ENCODE results near the gene SP2.

SP2 gene

GRCh38 chr17:47906443-47906842, 10.4 kb downstream of the SP2 start:
- no peaks in the 10 kb centered on the region for H3K27me3 ChIP-seq (ENCODE audit: control insufficient read depth in 3 of 3, insufficient read depth in 3 of 3, low read depth in 1 of 3, low read length in 3 of 3)
- no peak overlapping the region for H3K9ac ChIP-seq (ENCODE audit: low read depth, low read length, poor library complexity)
- DNase-seq (ENCODE audit: low spot score): no peak
- H3K4me3 ChIP-seq (ENCODE audit: low read length in 2 of 2): no peak overlapping the region
- H3K4me1 ChIP-seq (ENCODE audit: control insufficient read depth in 2 of 2, insufficient read depth in 1 of 2, low read depth in 1 of 2, low read length in 2 of 2): peaks cover 10 to 14% of the 10 kb centered on the region in 2 donors
- no peak overlapping the region for H4K8ac ChIP-seq (ENCODE audit: low read depth, low read length)
- H3K23ac ChIP-seq (ENCODE audit: low read depth, low read length, poor library complexity): no peak overlapping the region
- H2BK120ac ChIP-seq (ENCODE audit: low read depth, low read length): no peak overlapping the region
- H3K18ac ChIP-seq (ENCODE audit: low read length): no peak overlapping the region
- H2BK5ac ChIP-seq (ENCODE audit: low read length): no peak overlapping the region
- peaks cover 0 to 2% of the 10 kb centered on the region in 2 donors for H3K9me3 ChIP-seq (replicated peaks in 1 of 2; ENCODE audit: control insufficient read depth in 2 of 2, insufficient read depth in 1 of 2, low read depth in 1 of 2, low read length in 2 of 2)
- WGBS, 2 donors (ENCODE audit: extremely low coverage in 2 of 2, insufficient read length in 2 of 2, insufficient replicate concordance in 1 of 2): no CpG with 5 or more reads among the region's 3 CpGs
- no peak overlapping the region for H2BK12ac ChIP-seq (ENCODE audit: low read length)
- H3K36me3 ChIP-seq (replicated peaks in 1 of 2; ENCODE audit: control insufficient read depth in 2 of 2, insufficient read depth in 2 of 2, low read length in 2 of 2): peaks cover 6 to 37% of the 10 kb centered on the region in 2 donors
- no peak overlapping the region for H2AFZ ChIP-seq (ENCODE audit: low read length)
- no peak overlapping the region for H3K27ac ChIP-seq (replicated peaks; ENCODE audit: low read length)
- H3K79me1 ChIP-seq (ENCODE audit: low read depth, low read length): peaks cover under 1% of the 10 kb centered on the region
- H3K14ac ChIP-seq (ENCODE audit: low read length): no peak overlapping the region
- no peak overlapping the region for H3K4me2 ChIP-seq (ENCODE audit: insufficient read depth, low read length, poor library complexity, severe bottlenecking)
- H2AK5ac ChIP-seq (ENCODE audit: low read depth, low read length): no peak overlapping the region
- H2BK15ac ChIP-seq (ENCODE audit: low read length): no peak overlapping the region
- no peak overlapping the region for H3K4ac ChIP-seq (ENCODE audit: low read length)
- H4K91ac ChIP-seq (ENCODE audit: low read depth, low read length, poor library complexity): no peak overlapping the region

GRCh38 chr17:47907932-47908562, 12.0 kb downstream of the SP2 start:
- Histone ChIP-seq H3K36me3 (replicated peaks in 1 of 2; ENCODE audit: control insufficient read depth in 2 of 2, insufficient read depth in 2 of 2, low read length in 2 of 2) (peaks cover 6 to 37% of the 10 kb centered on the region in 2 donors), H4K91ac (ENCODE audit: low read depth, low read length, poor library complexity) (no peak overlapping the region), H3K4me1 (ENCODE audit: control insufficient read depth in 2 of 2, insufficient read depth in 1 of 2, low read depth in 1 of 2, low read length in 2 of 2) (peaks cover 0 to 6% of the 10 kb centered on the region in 2 donors), H2AK5ac (ENCODE audit: low read depth, low read length) (no peak overlapping the region), H2BK120ac (ENCODE audit: low read depth, low read length) (no peak overlapping the region), H2BK15ac (ENCODE audit: low read length) (no peak overlapping the region), H3K9ac (ENCODE audit: low read depth, low read length, poor library complexity) (no peak overlapping the region), H2AFZ (ENCODE audit: low read length) (no peak overlapping the region), H3K4ac (ENCODE audit: low read length) (no peak overlapping the region), H3K4me2 (ENCODE audit: insufficient read depth, low read length, poor library complexity, severe bottlenecking) (no peak overlapping the region), H2BK12ac (ENCODE audit: low read length) (no peak overlapping the region), H3K27ac (replicated peaks; ENCODE audit: low read length) (no peak overlapping the region), H4K8ac (ENCODE audit: low read depth, low read length) (no peak overlapping the region), H3K27me3 (ENCODE audit: control insufficient read depth in 3 of 3, insufficient read depth in 3 of 3, low read depth in 1 of 3, low read length in 3 of 3) (no peaks in the 10 kb centered on the region), H3K79me1 (ENCODE audit: low read depth, low read length) (no peaks in the 10 kb centered on the region), H3K9me3 (replicated peaks in 1 of 2; ENCODE audit: control insufficient read depth in 2 of 2, insufficient read depth in 1 of 2, low read depth in 1 of 2, low read length in 2 of 2) (peaks cover 0 to 2% of the 10 kb centered on the region in 2 donors), H3K14ac (ENCODE audit: low read length) (no peak overlapping the region), H3K18ac (ENCODE audit: low read length) (no peak overlapping the region), H3K23ac (ENCODE audit: low read depth, low read length, poor library complexity) (no peak overlapping the region), H2BK5ac (ENCODE audit: low read length) (no peak overlapping the region), H3K4me3 (ENCODE audit: low read length in 2 of 2) (no peak overlapping the region)
- WGBS, 2 donors (ENCODE audit: extremely low coverage in 2 of 2, insufficient read length in 2 of 2, insufficient replicate concordance in 1 of 2): no CpG with 5 or more reads among the region's 8 CpGs
- no peak for DNase-seq (ENCODE audit: low spot score)

DNA sequence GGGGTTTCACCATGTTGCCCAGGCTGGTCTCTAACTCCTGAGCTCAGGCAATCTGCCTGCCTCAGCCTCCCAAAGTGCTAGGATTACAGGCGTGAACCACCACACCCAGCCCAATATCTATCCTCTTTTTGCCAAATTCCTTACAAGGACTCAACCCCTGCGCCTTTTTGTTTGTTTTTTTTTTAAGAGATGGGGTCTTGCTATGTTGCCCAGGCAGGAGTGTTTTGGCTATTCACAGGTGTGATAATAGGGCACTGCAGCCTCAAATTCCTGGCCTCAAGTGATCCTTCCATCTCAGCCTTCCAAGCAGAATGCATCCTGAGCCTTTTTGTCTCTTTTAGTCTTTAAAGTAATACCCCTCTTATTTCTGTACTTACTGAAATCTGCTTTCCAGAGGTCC, 17.0 kb downstream of the SP2 start:
- WGBS, 2 donors (ENCODE audit: extremely low coverage in 2 of 2, insufficient read length in 2 of 2, insufficient replicate concordance in 1 of 2): no CpG with 5 or more reads among the region's 2 CpGs
- no peak for DNase-seq (ENCODE audit: low spot score)
- no peak overlapping the region for H4K8ac ChIP-seq (ENCODE audit: low read depth, low read length)

GRCh38 chr17:47914306-47914948, 18.4 kb downstream of the SP2 start:
- Histone ChIP-seq H2BK120ac (ENCODE audit: low read depth, low read length) (no peak overlapping the region), H2BK5ac (ENCODE audit: low read length) (no peak overlapping the region), H2AFZ (ENCODE audit: low read length) (no peak overlapping the region), H3K4me1 (ENCODE audit: control insufficient read depth in 2 of 2, insufficient read depth in 1 of 2, low read depth in 1 of 2, low read length in 2 of 2) (no peaks in the 10 kb centered on the region), H3K23ac (ENCODE audit: low read depth, low read length, poor library complexity) (no peak overlapping the region), H3K36me3 (replicated peaks in 1 of 2; ENCODE audit: control insufficient read depth in 2 of 2, insufficient read depth in 2 of 2, low read length in 2 of 2) (peaks cover 13 to 48% of the 10 kb centered on the region in 2 donors), H3K18ac (ENCODE audit: low read length) (no peak overlapping the region), H4K8ac (ENCODE audit: low read depth, low read length) (no peak overlapping the region), H3K4me3 (ENCODE audit: low read length in 2 of 2) (no peak overlapping the region), H3K27me3 (ENCODE audit: control insufficient read depth in 3 of 3, insufficient read depth in 3 of 3, low read depth in 1 of 3, low read length in 3 of 3) (no peaks in the 10 kb centered on the region), H3K27ac (replicated peaks; ENCODE audit: low read length) (no peak overlapping the region), H3K4ac (ENCODE audit: low read length) (no peak overlapping the region), H3K79me1 (ENCODE audit: low read depth, low read length) (peaks cover 2% of the 10 kb centered on the region), H3K14ac (ENCODE audit: low read length) (no peak overlapping the region), H3K9me3 (replicated peaks in 1 of 2; ENCODE audit: control insufficient read depth in 2 of 2, insufficient read depth in 1 of 2, low read depth in 1 of 2, low read length in 2 of 2) (no peaks in the 10 kb centered on the region), H2BK15ac (ENCODE audit: low read length) (no peak overlapping the region), H3K9ac (ENCODE audit: low read depth, low read length, poor library complexity) (no peak overlapping the region), H4K91ac (ENCODE audit: low read depth, low read length, poor library complexity) (no peak overlapping the region), H2AK5ac (ENCODE audit: low read depth, low read length) (no peak overlapping the region), H2BK12ac (ENCODE audit: low read length) (no peak overlapping the region), H3K4me2 (ENCODE audit: insufficient read depth, low read length, poor library complexity, severe bottlenecking) (no peak overlapping the region)
- no CpG with 5 or more reads among the region's 4 CpGs for WGBS, 2 donors (ENCODE audit: extremely low coverage in 2 of 2, insufficient read length in 2 of 2, insufficient replicate concordance in 1 of 2)
- no peak for DNase-seq (ENCODE audit: low spot score)

More for the DNA sequence above, 17.0 kb downstream of the SP2 start:
- peaks cover 12 to 49% of the 10 kb centered on the region in 2 donors for H3K36me3 ChIP-seq (replicated peaks in 1 of 2; ENCODE audit: control insufficient read depth in 2 of 2, insufficient read depth in 2 of 2, low read length in 2 of 2)
- no peak overlapping the region for H3K9ac ChIP-seq (ENCODE audit: low read depth, low read length, poor library complexity)
- no peaks in the 10 kb centered on the region for H3K4me1 ChIP-seq (ENCODE audit: control insufficient read depth in 2 of 2, insufficient read depth in 1 of 2, low read depth in 1 of 2, low read length in 2 of 2)
- H3K27me3 ChIP-seq (ENCODE audit: control insufficient read depth in 3 of 3, insufficient read depth in 3 of 3, low read depth in 1 of 3, low read length in 3 of 3): no peaks in the 10 kb centered on the region
- H3K27ac ChIP-seq (replicated peaks; ENCODE audit: low read length): no peak overlapping the region
- H3K4ac ChIP-seq (ENCODE audit: low read length): no peak overlapping the region
- H3K4me2 ChIP-seq (ENCODE audit: insufficient read depth, low read length, poor library complexity, severe bottlenecking): no peak overlapping the region
- no peak overlapping the region for H3K18ac ChIP-seq (ENCODE audit: low read length)
- H2BK12ac ChIP-seq (ENCODE audit: low read length): no peak overlapping the region
- H2AK5ac ChIP-seq (ENCODE audit: low read depth, low read length): no peak overlapping the region
- no peak overlapping the region for H3K4me3 ChIP-seq (ENCODE audit: low read length in 2 of 2)
- H4K91ac ChIP-seq (ENCODE audit: low read depth, low read length, poor library complexity): no peak overlapping the region
- H3K14ac ChIP-seq (ENCODE audit: low read length): no peak overlapping the region
- no peak overlapping the region for H2BK120ac ChIP-seq (ENCODE audit: low read depth, low read length)
- H2AFZ ChIP-seq (ENCODE audit: low read length): no peak overlapping the region
- H2BK15ac ChIP-seq (ENCODE audit: low read length): no peak overlapping the region
- H3K9me3 ChIP-seq (replicated peaks in 1 of 2; ENCODE audit: control insufficient read depth in 2 of 2, insufficient read depth in 1 of 2, low read depth in 1 of 2, low read length in 2 of 2): no peaks in the 10 kb centered on the region
- H3K79me1 ChIP-seq (ENCODE audit: low read depth, low read length): peaks cover 2% of the 10 kb centered on the region
- no peak overlapping the region for H3K23ac ChIP-seq (ENCODE audit: low read depth, low read length, poor library complexity)
- H2BK5ac ChIP-seq (ENCODE audit: low read length): no peak overlapping the region
